Mucosa of descending colon (tissue), 3 donors: ENCODE measurements around the gene ARHGAP10. TPM values are rescaled to one million over a fixed set of nuclear protein-coding genes. Genes with fewer than 3 reads are reported as not detected.
"Not testable (repeated sequence)": the region's sequence is repeated elsewhere in the genome, so short reads cannot be mapped to it uniquely, and the experiment has no call there.

ENCODE experiments used
- ATAC-seq: fragments of 200-7000 bp; cut with Tn5 transposase; one replicate; pipeline ENCODE4 v1.9.1; 2020; ENCODE audit warnings: mild to moderate bottlenecking, moderate library complexity
- DNase-seq, 3 donors: peaks; one replicate each; pipeline ENCODE4 v3.0.0-alpha.2; 2020
- H3K36me3 ChIP-seq: fragments of 200-600 bp; one replicate; pipeline ENCODE4 v1.8.0; 2021; ENCODE audit warnings: low read depth, mild to moderate bottlenecking
- H3K4me1 ChIP-seq: fragments of 200-600 bp; one replicate; pipeline ENCODE4 v1.8.0; 2021; ENCODE audit warnings: low read depth, mild to moderate bottlenecking
- H3K4me3 ChIP-seq: fragments of 200-600 bp; one replicate; pipeline ENCODE4 v1.8.0; 2021; ENCODE audit warnings: mild to moderate bottlenecking
- H3K9me3 ChIP-seq: fragments of 200-600 bp; one replicate; pipeline ENCODE4 v1.8.0; 2021; ENCODE audit warnings: mild to moderate bottlenecking
- intact Hi-C, 2 donors: fragments of 100-400 bp; cut with DNase I in 1 of 2; cut with micrococcal nuclease in 1 of 2; formaldehyde crosslinking; loops; one replicate each; pipeline versions ENCODE4 v1.11.0 to v1.11.1; 2022; cut with DNase I, micrococcal nuclease
- total RNA-seq, 3 donors: library from RNA; stranded (reverse); fragmentation: NEBNext Ultra II Directional in 2 of 3; extraction: Animal tissue kit (Norgen Biotek cat#: 25700) in 2 of 3; gene quantifications; one replicate each; pipeline versions ENCODE4 v1.2.1 to v1.2.4, GENCODE V29; 2021 to 2023
- TF ChIP-seq, protein P1 (sequence below): fragments of 200-600 bp; IDR thresholded peaks from one replicate; pipeline ENCODE4 v1.8.0; 2022; ENCODE audit warnings: antibody characterized with exemption, mild to moderate bottlenecking
- donor health status: DM: no; HTN: no; CAD: no; lungs with moderate emphysema.
- donor health status: DM: no; HTN: no; CAD: no.
- donor health status: DM: no; HTN: yes; CAD: no.

ARHGAP10 gene
- total RNA-seq, 3 donors from 2014 or later = 3.0 to 66.6 (median 8.1) TPM

DNA sequence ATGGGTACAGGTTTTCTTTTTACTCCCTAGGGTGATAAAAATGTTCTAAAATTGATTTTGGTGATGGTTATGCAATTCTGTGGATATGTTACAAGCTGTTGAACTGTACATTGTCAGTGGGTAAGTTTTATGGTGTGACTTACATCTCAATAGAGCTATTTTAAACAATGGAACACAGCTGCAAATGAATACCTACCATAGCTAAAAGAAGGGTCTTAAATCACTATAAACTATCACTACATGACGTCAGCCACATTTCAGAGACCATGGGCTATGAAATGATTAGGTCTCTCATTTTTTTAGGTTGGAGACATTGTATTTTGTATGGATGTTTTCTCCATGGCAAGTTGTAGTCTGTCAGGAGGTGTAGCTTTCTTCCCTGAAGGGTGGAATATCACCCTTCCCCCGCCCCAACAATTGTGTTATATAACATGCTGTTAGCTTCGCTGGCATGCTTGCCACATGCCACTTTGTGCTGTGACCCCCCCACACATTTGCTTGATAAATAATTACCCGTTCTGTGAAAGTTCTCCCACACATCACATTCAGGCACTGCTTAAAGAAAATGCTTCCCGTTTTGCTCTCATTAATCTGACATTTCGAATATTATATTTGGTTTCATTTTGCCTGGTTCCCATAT, 159.7 kb downstream of the ARHGAP10 start:
- no peak overlapping the region for H3K4me3 ChIP-seq
- ATAC-seq = no peak
- no peaks in the 10 kb centered on the region for H3K36me3 ChIP-seq
- H3K9me3 ChIP-seq = peaks cover 10% of the 10 kb centered on the region
- intact Hi-C loops = no loop called here
- no peaks in the 10 kb centered on the region for H3K4me1 ChIP-seq
- no peak for DNase-seq
- TF ChIP-seq, protein P1, sequence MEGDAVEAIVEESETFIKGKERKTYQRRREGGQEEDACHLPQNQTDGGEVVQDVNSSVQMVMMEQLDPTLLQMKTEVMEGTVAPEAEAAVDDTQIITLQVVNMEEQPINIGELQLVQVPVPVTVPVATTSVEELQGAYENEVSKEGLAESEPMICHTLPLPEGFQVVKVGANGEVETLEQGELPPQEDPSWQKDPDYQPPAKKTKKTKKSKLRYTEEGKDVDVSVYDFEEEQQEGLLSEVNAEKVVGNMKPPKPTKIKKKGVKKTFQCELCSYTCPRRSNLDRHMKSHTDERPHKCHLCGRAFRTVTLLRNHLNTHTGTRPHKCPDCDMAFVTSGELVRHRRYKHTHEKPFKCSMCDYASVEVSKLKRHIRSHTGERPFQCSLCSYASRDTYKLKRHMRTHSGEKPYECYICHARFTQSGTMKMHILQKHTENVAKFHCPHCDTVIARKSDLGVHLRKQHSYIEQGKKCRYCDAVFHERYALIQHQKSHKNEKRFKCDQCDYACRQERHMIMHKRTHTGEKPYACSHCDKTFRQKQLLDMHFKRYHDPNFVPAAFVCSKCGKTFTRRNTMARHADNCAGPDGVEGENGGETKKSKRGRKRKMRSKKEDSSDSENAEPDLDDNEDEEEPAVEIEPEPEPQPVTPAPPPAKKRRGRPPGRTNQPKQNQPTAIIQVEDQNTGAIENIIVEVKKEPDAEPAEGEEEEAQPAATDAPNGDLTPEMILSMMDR = no peak

DNA sequence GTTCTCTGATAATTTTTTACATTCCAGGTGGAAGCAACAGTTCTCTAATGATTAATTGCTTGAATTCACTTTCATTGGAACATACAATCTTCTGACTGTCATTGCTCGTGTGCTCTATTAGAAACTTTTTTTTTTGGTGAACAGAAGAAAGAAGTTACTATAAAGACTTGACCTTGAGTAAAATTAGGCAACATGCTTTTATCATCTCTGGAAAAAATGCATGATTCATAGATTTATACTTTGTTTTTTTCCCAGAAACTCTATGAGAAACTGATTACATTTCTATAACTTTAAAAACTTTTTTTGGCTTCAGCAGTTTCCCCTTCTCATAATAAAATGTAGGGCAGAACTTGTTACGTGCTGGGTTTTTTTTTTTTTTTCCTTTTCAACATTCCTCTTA, 167.6 kb downstream of the ARHGAP10 start:
- Histone ChIP-seq H3K36me3 (no peaks in the 10 kb centered on the region), H3K4me1 (no peaks in the 10 kb centered on the region), H3K4me3 (no peak overlapping the region), H3K9me3 (peaks cover 7% of the 10 kb centered on the region)
- TF ChIP-seq, protein P1 = no peak
- intact Hi-C loops = no loop called here
- no peak for ATAC-seq
- DNase-seq = no peak

DNA sequence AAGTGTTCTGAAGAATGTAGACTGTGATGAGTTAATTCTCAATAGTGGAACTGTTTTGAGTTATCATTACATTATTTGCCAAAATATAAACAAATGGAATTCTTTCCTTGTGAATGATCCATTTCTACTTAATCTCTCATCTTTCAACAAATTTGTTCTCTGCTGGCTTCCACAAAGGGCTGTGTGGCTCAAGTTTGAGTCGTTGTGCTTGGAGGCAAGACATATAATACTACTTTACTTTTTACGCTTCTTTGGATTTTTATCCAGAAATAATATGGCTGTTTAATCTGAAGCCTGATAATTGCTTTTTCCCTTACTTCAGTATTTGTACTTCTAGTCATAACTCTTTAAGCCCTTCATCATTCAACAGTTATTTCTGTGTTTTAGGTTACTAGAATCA, 169.5 kb downstream of the ARHGAP10 start:
- H3K4me1 ChIP-seq = no peaks in the 10 kb centered on the region
- no peak overlapping the region for H3K4me3 ChIP-seq
- no peak for ATAC-seq
- peaks cover 4% of the 10 kb centered on the region for H3K9me3 ChIP-seq
- no peak for DNase-seq
- no peaks in the 10 kb centered on the region for H3K36me3 ChIP-seq
- intact Hi-C loops = no loop called here
- TF ChIP-seq, protein P1 = no peak

DNA sequence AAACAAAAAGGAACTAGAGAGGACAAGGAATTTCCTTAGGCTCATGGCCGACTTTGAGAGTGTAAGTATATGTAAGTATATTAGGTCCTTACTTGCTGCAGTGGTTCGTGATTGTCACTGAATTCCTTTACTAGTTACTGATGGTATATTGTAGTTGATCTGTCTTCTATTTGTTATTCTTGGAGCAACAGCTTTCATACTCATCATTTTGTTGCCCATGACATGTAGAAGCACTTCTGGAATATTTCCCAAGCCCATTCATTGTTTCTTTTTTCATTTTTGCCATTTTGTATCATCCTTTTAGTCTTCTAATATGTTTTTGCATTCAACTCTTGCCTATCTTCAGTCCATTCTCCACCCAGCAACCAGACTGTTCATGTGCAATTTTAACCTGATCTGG, 170.0 kb downstream of the ARHGAP10 start:
- Histone ChIP-seq H3K36me3 (no peaks in the 10 kb centered on the region), H3K9me3 (peaks cover 4% of the 10 kb centered on the region), H3K4me3 (no peak overlapping the region), H3K4me1 (no peaks in the 10 kb centered on the region)
- DNase-seq (no peak), ATAC-seq (no peak)
- TF ChIP-seq, protein P1 = no peak
- intact Hi-C loops = no loop called here

DNA sequence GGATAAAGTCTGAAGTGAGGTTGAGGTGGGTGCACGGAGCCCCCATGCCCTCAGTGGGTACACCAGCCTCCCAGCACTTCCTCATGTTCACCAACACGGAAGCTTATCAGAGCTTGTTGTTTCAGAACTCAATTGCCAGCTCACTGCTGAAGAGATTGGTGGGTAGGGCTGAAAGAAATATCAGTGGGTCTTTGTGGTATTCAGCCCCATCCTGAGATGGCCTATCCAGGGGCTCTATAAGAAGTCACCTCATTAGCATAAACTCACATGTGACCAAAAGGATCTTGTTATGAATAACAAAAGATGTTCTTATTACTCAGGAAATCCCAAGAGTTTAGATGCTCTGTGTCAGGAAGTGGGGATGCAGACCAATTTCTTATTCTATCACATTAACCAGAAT, 177.3 kb downstream of the ARHGAP10 start:
- Histone ChIP-seq H3K9me3 (no peaks in the 10 kb centered on the region), H3K36me3 (no peaks in the 10 kb centered on the region), H3K4me1 (no peaks in the 10 kb centered on the region), H3K4me3 (no peak overlapping the region)
- TF ChIP-seq, protein P1 = no peak
- ATAC-seq (no peak), DNase-seq (no peak)
- intact Hi-C loops = no loop called here

DNA sequence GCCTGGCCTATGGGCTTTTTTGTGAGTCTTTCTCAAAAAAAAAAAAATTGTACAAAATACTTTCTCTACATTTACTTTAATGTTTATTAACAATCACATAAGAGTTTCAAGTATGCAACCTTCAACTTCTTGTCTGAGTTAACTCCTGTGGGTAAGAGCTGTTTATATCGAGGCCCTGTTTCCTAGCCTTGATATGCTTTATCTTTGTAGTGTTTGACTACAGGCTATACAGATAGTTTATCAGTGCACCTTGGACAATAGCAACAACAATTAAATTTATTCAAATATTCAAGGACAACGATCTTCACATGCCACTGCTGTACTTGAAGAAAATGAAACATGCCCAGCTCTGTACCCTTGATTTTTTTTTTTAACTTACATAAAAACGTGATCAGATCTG, 178.4 kb downstream of the ARHGAP10 start:
- Histone ChIP-seq H3K4me3 (no peak overlapping the region), H3K9me3 (no peaks in the 10 kb centered on the region), H3K4me1 (no peaks in the 10 kb centered on the region), H3K36me3 (no peaks in the 10 kb centered on the region)
- intact Hi-C loops = no loop called here
- TF ChIP-seq, protein P1 = no peak
- ATAC-seq (no peak), DNase-seq (no peak)

DNA sequence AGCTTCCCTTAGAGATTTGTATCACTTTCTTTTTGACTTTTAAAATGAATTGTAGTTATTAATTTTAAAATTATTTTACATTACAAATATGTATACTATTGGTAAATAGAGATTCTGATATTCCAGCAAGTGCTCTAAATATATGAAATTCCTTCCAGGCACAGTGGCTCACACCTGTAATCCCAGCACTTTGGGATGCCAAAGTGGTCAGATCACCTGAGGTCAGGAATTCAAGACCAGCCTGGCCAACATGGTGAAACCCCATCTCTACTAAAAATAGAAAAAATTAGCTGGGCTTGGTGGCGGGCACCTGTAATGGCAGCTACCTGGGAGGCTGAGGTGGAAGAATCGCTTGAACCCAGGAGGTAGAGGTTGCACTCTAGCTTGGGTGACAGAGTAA, 180.2 kb downstream of the ARHGAP10 start:
- H3K4me3 ChIP-seq, H3K9me3 ChIP-seq, H3K36me3 ChIP-seq, ATAC-seq, DNase-seq, H3K4me1 ChIP-seq, intact Hi-C loops: not testable (repeated sequence)
